HepG2 (cell line): Measurements from ENCODE around the gene ZC3H4. TPM values are rescaled to one million over a fixed set of nuclear protein-coding genes. Genes with fewer than 3 reads are reported as not detected.

Experiments used
- ATAC-seq: fragments of 200-7000 bp; cut with Tn5 transposase; 3 replicates; pipeline ENCODE4 v1.9.1; 2020; ENCODE audit warnings: mild to moderate bottlenecking, moderate library complexity
- BruUV-seq: library from RNA; stranded (reverse); fragments of 400-500 nt; replicated peaks from 2 replicates; lab custom pipeline; 2021; lab: Mats Ljungman, UMichigan
- CTCF ChIA-PET: fragments of 300-600 bp; formaldehyde crosslinking; extraction: SDS; loops from one replicate; lab custom pipeline; 2021; ENCODE audit warnings: low total read pairs, inconsistent platforms, low intra/inter-chr PET ratio; lab: Yijun Ruan, JAX
- POLR2A ChIA-PET: fragments of 350-600 bp; sonication (Branson Sonifier 250); formaldehyde crosslinking; loops from one replicate; lab custom pipeline; 2020; ENCODE audit warnings: antibody characterized with exemption, inconsistent platforms; lab: Yijun Ruan, JAX
- DNase-seq: peaks from one replicate; pipeline ENCODE4 v3.0.0-alpha.2; 2015; ENCODE audit warnings: low spot score
- FAIRE-seq: peaks from 3 replicates; lab custom pipeline; 2011; peaks lifted over from hg19 to GRCh38; lab: Jason Lieb, UNC
- H2AFZ ChIP-seq: one replicate; pipeline ENCODE4 v1.6.1; 2011; ENCODE audit warnings: low read length, inconsistent platforms
- H3K27ac ChIP-seq: fragments of 300-600 bp; 3 replicates; pipeline ENCODE4 v1.8.0; 2011; ENCODE audit warnings: mixed run types, mild to moderate bottlenecking, mixed read lengths, low read length, inconsistent platforms; ENCODE audit not compliant: insufficient read depth; ENCODE audit errors: extremely low read length
- H3K27me3 ChIP-seq, 2 experiments: fragments of 200-600 bp in 1 of 2; 2 replicates in 1 of 2; 3 replicates in 1 of 2; pipeline versions ENCODE4 v1.6.0 to v1.8.0; 2011; ENCODE audit warnings: low read length in 2 of 2, mild to moderate bottlenecking in 2 of 2, moderate library complexity in 2 of 2, inconsistent platforms in 1 of 2; ENCODE audit not compliant: insufficient read depth in 2 of 2, control insufficient read depth in 1 of 2
- H3K36me3 ChIP-seq, 2 experiments: fragments of 200-600 bp in 1 of 2; replicated peaks in 1 of 2; 2 replicates in 1 of 2; 3 replicates in 1 of 2; pipeline versions ENCODE4 v1.5.1 to v1.8.0; 2011; ENCODE audit warnings: low read length in 2 of 2, inconsistent platforms in 1 of 2; ENCODE audit not compliant: insufficient read depth in 2 of 2, control insufficient read depth in 1 of 2
- H3K4me1 ChIP-seq: 2 replicates; pipeline ENCODE4 v1.5.1; 2012; ENCODE audit warnings: low read length, inconsistent platforms; ENCODE audit not compliant: insufficient read depth
- H3K4me2 ChIP-seq: 2 replicates; pipeline ENCODE4 v1.6.0; 2011; ENCODE audit warnings: low read depth, low read length, inconsistent platforms
- H3K4me3 ChIP-seq, 3 experiments: fragments of 200-600 bp in 1 of 3; sonication (generic), shearing (Covaris generic) in 1 of 3; replicated peaks in 1 of 3; 2 replicates each; pipeline ENCODE4 v1.5.1; 2011 to 2016; ENCODE audit warnings: low read length in 3 of 3, inconsistent platforms in 2 of 3, low read depth in 2 of 3, mild to moderate bottlenecking in 2 of 3, control low read depth in 1 of 3, mixed read lengths in 1 of 3; ENCODE audit not compliant: insufficient read depth in 1 of 3
- H3K79me2 ChIP-seq: one replicate; pipeline ENCODE4 v1.6.1; 2011; ENCODE audit warnings: low read length, inconsistent platforms; ENCODE audit not compliant: insufficient read depth
- H3K9ac ChIP-seq: 2 replicates; pipeline ENCODE4 v1.6.0; 2011; ENCODE audit warnings: mild to moderate bottlenecking, low read depth, low read length, inconsistent platforms; ENCODE audit not compliant: insufficient read depth
- H3K9me3 ChIP-seq: 2 replicates; pipeline ENCODE4 v1.5.1; 2012; ENCODE audit warnings: mild to moderate bottlenecking, low read length
- H4K20me1 ChIP-seq: 2 replicates; pipeline ENCODE4 v1.6.0; 2011; ENCODE audit warnings: inconsistent platforms, mild to moderate bottlenecking, low read length, moderate library complexity; ENCODE audit not compliant: insufficient read depth
- AGO2 ChIP-seq: fragments of 200-400 bp; formaldehyde crosslinking; optimal IDR thresholded peaks from 2 replicates; pipeline ENCODE3; 2017; ENCODE audit warnings: mild to moderate bottlenecking, low read depth, low read length, moderate library complexity
- HNF1B ChIP-seq: sonication (generic); formaldehyde crosslinking; IDR thresholded peaks from 2 replicates; pipeline ENCODE4 v1.5.1; 2020; ENCODE audit warnings: mild to moderate bottlenecking, moderate library complexity, missing genetic modification reagents
- HNRNPK ChIP-seq: fragments of 200-400 bp; formaldehyde crosslinking; IDR thresholded peaks from 2 replicates; pipeline ENCODE4 v1.6.1; 2018; ENCODE audit warnings: low read length, low read depth, moderate library complexity, mild to moderate bottlenecking; ENCODE audit not compliant: poor library complexity, severe bottlenecking
- HNRNPL ChIP-seq: fragments of 200-400 bp; formaldehyde crosslinking; IDR thresholded peaks from 2 replicates; pipeline ENCODE4 v1.6.1; 2017; ENCODE audit warnings: mild to moderate bottlenecking, low read depth, low read length
- KAT8 ChIP-seq: IDR thresholded peaks from 2 replicates; pipeline ENCODE4 v1.6.1; 2016; ENCODE audit warnings: missing genetic modification reagents, missing compliant biosample characterization
- MLLT10 ChIP-seq: sonication (generic); formaldehyde crosslinking; IDR thresholded peaks from 2 replicates; pipeline ENCODE4 v1.4.0; 2020; ENCODE audit warnings: missing genetic modification reagents
- POLR2A ChIP-seq, 2 experiments: IDR thresholded peaks; 2 replicates each; pipeline ENCODE4 v1.6.1; 2011; ENCODE audit warnings: low read depth in 2 of 2, low read length in 2 of 2, mild to moderate bottlenecking in 1 of 2, moderate library complexity in 1 of 2; ENCODE audit not compliant: insufficient read depth in 1 of 2
- POLR2G ChIP-seq: fragments of 200-400 bp; formaldehyde crosslinking; IDR thresholded peaks from 2 replicates; pipeline ENCODE4 v1.6.1; 2018; ENCODE audit warnings: mild to moderate bottlenecking, low read depth, low read length, moderate library complexity
- RBFOX2 ChIP-seq: fragments of 200-400 bp; formaldehyde crosslinking; IDR thresholded peaks from 2 replicates; pipeline ENCODE4 v1.6.1; 2017; ENCODE audit warnings: low read depth, mild to moderate bottlenecking, low read length
- SMC3 ChIP-seq: IDR thresholded peaks from 2 replicates; pipeline ENCODE4 v1.6.1; 2011; ENCODE audit warnings: low read length, improper control_type of control experiment
- ZBTB7B ChIP-seq: sonication (generic); formaldehyde crosslinking; IDR thresholded peaks from 2 replicates; pipeline ENCODE4 v1.4.0; 2020; ENCODE audit warnings: missing genetic modification reagents
- ZC3H4 ChIP-seq: sonication (generic); formaldehyde crosslinking; IDR thresholded peaks from 2 replicates; pipeline ENCODE4 v1.4.0; 2020; ENCODE audit warnings: missing genetic modification reagents, borderline replicate concordance
- ZFP90 ChIP-seq: sonication (generic); formaldehyde crosslinking; IDR thresholded peaks from 2 replicates; pipeline ENCODE4 v1.8.0; 2022; ENCODE audit warnings: missing genetic modification reagents, mild to moderate bottlenecking, inconsistent platforms, borderline replicate concordance
- ZFX ChIP-seq: sonication (generic); formaldehyde crosslinking; IDR thresholded peaks from 2 replicates; pipeline ENCODE4 v1.4.0; 2020; ENCODE audit warnings: mild to moderate bottlenecking, low read depth, missing genetic modification reagents, moderate library complexity
- ZNF687 ChIP-seq: sonication (generic); formaldehyde crosslinking; IDR thresholded peaks from 2 replicates; pipeline ENCODE4 v1.5.1; 2020; ENCODE audit warnings: mild to moderate bottlenecking, missing genetic modification reagents, moderate library complexity
- ZNF883 ChIP-seq: sonication (generic); formaldehyde crosslinking; IDR thresholded peaks from 2 replicates; pipeline ENCODE4 v1.5.1; 2020; ENCODE audit warnings: mild to moderate bottlenecking, missing genetic modification reagents; ENCODE audit errors: not compliant biosample characterization
- WGBS: methylation state at CpG from one replicate; pipeline ENCODE4 v1.1.6; 2017; ENCODE audit warnings: low lambda C conversion rate; 5-methylcytosine and 5-hydroxymethylcytosine counted together
- in situ Hi-C: cut with HindIII; loops from 2 replicates; pipeline ENCODE4 v1.10.0; 2017; ENCODE audit warnings: low pct_unique_long_range_greater_than_20kb; ENCODE audit not compliant: extremely low pct_ligation_motif_present
- intact Hi-C: fragments of 100-400 bp; cut with micrococcal nuclease; formaldehyde crosslinking; loops from one replicate; pipeline ENCODE4 v1.10.0; 2022; ENCODE audit not compliant: unreplicated experiment
- polyA plus RNA-seq, 8 experiments: library from polyadenylated mRNA; depleted of rRNA in 3 of 8; stranded (reverse) in 7 of 8; unstranded in 1 of 8; fragments of >200 nt; fragmentation: Illumina TruSeq in 4 of 8; extraction: Trizol in 4 of 8; gene quantifications; 2 replicates each; pipeline versions ENCODE4 v1.2.1 to v1.2.3, GENCODE V29; 2011 to 2016; ENCODE audit warnings: low read depth in 4 of 8, missing spikeins in 1 of 8, mixed read lengths in 1 of 8; ENCODE audit not compliant: insufficient read depth in 1 of 8
- total RNA-seq, 5 experiments: library from RNA; depleted of rRNA; stranded (reverse); fragments of >200 nt; fragmentation: Illumina TruSeq; extraction: Trizol; gene quantifications; 2 replicates each; pipeline ENCODE4 v1.2.3, GENCODE V29; 2016; ENCODE audit warnings: low read depth in 1 of 5

The ZC3H4 gene
- total and polyA plus RNA-seq, 2 of the 13 experiments (the other 11 are each of a cell fraction or from before 2014, with no cell fraction given), result 1.8 to 10.7 TPM

- peak overlapping the region; percentile 100 for H3K9ac ChIP-seq
- CTCF ChIA-PET, result no interaction called here
- no TSS peak for BruUV-seq
- DNase-seq (no peak), FAIRE-seq (no peak), ATAC-seq (no peak)
- H3K4me1 ChIP-seq, result peaks cover 59% of the 10 kb centered on the region
- H3K79me2 ChIP-seq, result peaks cover 49% of the 10 kb centered on the region
- in situ Hi-C loops, result no loop called here
- peaks cover 0 to 1% of the 10 kb centered on the region in 2 experiments; a peak in 1 of 5 replicates for H3K36me3 ChIP-seq
- H2AFZ ChIP-seq, result no peak overlapping the region
- POLR2A ChIA-PET, result interaction anchor here (2.9 to 11.5 kb wide), 2 partner anchors 16 to 21 kb away, joined by 46 to 456 read pairs; partner anchors contain the start of gene SAE1
- peak overlapping the region; percentile 97 for H3K4me2 ChIP-seq
- H4K20me1 ChIP-seq, result no peaks in the 10 kb centered on the region; the same call in 1 of the 2 replicates
- H3K27me3 ChIP-seq, result no peaks in the 10 kb centered on the region; a peak in 1 of 5 replicates
- H3K4me3 ChIP-seq, result peak overlapping the region; percentile 85 to 94 (median 88)
- no peaks in the 10 kb centered on the region for H3K9me3 ChIP-seq
- peak overlapping the region; percentile 100 for H3K27ac ChIP-seq
- WGBS, result 2% methylated on average over 25 of the region's 35 CpGs
- intact Hi-C loops, result no loop called here
- TF ChIP-seq HNRNPL (0 out of 2 replicates have a peak, but pooled peaks have one; percentile 45), ZNF883 (no peak), MLLT10 (CRISPR knock-in tag) (no peak), ZFP90 (CRISPR knock-in tag) (no peak), POLR2A (IDR thresholded peaks at IDR 0.05; ENCODE audit: insufficient read depth in 1 of 2, low read depth in 2 of 2, low read length in 2 of 2) (peak; percentile 2 to 28; a peak in 2 of 4 replicates), AGO2 (peak; percentile 96), POLR2G (peak; percentile 59; the same call in 1 of the 2 replicates), HNRNPK (peak; percentile 58), ZNF687 (CRISPR knock-in tag) (peak; percentile 53), SMC3 (no peak), RBFOX2 (peak; percentile 68), ZC3H4 (CRISPR knock-in tag) (peak; percentile 77; the same call in 1 of the 2 replicates), ZBTB7B (CRISPR knock-in tag) (0 out of 2 replicates have a peak, but pooled peaks have one; percentile 5), ZFX (CRISPR knock-in tag) (0 out of 2 replicates have a peak, but pooled peaks have one; percentile 6), KAT8 (CRISPR knock-in tag) (no peak), HNF1B (peak; percentile 20; the same call in 1 of the 2 replicates)
Observed at GRCh38 chr19:47111006-47111621, 2.5 kb downstream of the ZC3H4 start.
